ENCODE data around the gene ICAM1.

DNA sequence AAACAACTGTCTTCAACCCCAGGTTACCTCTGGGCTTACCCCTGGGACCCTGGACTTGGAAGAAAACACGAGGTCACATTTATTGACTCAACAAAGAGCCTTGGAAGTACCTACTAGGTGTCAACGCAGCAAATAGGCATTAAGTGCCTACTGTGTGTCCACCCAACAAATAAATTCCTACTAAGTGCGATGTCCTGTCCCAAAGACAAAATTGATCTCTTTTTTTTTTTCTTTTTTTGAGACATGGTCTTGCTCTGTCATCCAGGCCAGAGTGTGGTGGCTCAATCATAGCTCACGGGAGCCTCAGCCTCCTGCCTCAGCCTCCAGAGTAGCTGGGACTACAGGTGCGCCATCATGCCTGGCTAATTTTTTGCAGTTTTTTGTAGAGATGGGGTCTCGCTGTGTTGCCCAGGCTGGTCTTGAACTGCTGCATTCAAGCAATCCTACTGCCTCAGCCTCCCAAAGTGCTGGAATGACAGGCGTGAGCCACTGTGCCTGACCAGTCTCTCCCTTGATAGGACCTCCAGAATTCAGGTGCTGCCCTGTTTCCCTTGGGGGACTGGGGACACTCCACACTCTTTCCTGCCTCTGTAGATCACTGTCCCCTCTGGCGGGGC is 39.2 kb upstream of the ICAM1 start:
- TF ChIP-seq ZNF70 (CRISPR knock-in tag; IDR thresholded peaks at IDR 0.05) (no peak), ZFP30 (CRISPR knock-in tag; IDR thresholded peaks at IDR 0.05) (no peak), SNAI2 (CRISPR knock-in tag; IDR thresholded peaks at IDR 0.05) (no peak), RARB (CRISPR knock-in tag; IDR thresholded peaks at IDR 0.05) (no peak), ESRRG (CRISPR knock-in tag; IDR thresholded peaks at IDR 0.05) (no peak), ZC3H10 (CRISPR knock-in tag; IDR thresholded peaks at IDR 0.05) (no peak), ZNF8 (CRISPR knock-in tag; IDR thresholded peaks at IDR 0.05) (no peak), PPARA (CRISPR knock-in tag; IDR thresholded peaks at IDR 0.05; ENCODE audit: borderline replicate concordance) (no peak), CSDC2 (CRISPR knock-in tag; IDR thresholded peaks at IDR 0.05) (no peak), TOX (CRISPR knock-in tag; IDR thresholded peaks at IDR 0.05; ENCODE audit: borderline replicate concordance) (no peak), ZNF565 (CRISPR knock-in tag; conservative IDR thresholded peaks at IDR 0.05; ENCODE audit: low read depth) (no peak)
- TF ChIP-seq, protein P1, sequence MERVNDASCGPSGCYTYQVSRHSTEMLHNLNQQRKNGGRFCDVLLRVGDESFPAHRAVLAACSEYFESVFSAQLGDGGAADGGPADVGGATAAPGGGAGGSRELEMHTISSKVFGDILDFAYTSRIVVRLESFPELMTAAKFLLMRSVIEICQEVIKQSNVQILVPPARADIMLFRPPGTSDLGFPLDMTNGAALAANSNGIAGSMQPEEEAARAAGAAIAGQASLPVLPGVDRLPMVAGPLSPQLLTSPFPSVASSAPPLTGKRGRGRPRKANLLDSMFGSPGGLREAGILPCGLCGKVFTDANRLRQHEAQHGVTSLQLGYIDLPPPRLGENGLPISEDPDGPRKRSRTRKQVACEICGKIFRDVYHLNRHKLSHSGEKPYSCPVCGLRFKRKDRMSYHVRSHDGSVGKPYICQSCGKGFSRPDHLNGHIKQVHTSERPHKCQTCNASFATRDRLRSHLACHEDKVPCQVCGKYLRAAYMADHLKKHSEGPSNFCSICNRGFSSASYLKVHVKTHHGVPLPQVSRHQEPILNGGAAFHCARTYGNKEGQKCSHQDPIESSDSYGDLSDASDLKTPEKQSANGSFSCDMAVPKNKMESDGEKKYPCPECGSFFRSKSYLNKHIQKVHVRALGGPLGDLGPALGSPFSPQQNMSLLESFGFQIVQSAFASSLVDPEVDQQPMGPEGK (CRISPR knock-in tag; IDR thresholded peaks at IDR 0.05; ENCODE audit: borderline replicate concordance): no peak
- TF ChIP-seq, protein P2, sequence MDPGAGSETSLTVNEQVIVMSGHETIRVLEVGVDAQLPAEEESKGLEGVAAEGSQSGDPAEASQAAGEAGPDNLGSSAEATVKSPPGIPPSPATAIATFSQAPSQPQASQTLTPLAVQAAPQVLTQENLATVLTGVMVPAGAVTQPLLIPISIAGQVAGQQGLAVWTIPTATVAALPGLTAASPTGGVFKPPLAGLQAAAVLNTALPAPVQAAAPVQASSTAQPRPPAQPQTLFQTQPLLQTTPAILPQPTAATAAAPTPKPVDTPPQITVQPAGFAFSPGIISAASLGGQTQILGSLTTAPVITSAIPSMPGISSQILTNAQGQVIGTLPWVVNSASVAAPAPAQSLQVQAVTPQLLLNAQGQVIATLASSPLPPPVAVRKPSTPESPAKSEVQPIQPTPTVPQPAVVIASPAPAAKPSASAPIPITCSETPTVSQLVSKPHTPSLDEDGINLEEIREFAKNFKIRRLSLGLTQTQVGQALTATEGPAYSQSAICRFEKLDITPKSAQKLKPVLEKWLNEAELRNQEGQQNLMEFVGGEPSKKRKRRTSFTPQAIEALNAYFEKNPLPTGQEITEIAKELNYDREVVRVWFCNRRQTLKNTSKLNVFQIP (CRISPR knock-in tag; IDR thresholded peaks at IDR 0.05; ENCODE audit: borderline replicate concordance, low read depth): no peak
- TF ChIP-seq, protein P3, sequence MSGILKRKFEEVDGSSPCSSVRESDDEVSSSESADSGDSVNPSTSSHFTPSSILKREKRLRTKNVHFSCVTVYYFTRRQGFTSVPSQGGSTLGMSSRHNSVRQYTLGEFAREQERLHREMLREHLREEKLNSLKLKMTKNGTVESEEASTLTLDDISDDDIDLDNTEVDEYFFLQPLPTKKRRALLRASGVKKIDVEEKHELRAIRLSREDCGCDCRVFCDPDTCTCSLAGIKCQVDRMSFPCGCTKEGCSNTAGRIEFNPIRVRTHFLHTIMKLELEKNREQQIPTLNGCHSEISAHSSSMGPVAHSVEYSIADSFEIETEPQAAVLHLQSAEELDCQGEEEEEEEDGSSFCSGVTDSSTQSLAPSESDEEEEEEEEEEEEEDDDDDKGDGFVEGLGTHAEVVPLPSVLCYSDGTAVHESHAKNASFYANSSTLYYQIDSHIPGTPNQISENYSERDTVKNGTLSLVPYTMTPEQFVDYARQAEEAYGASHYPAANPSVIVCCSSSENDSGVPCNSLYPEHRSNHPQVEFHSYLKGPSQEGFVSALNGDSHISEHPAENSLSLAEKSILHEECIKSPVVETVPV (CRISPR knock-in tag; IDR thresholded peaks at IDR 0.05): no peak

Measured in SK-N-SH treated with all-trans-retinoic acid at 6 μM for 48 hours (cell line).